ENCODE measurements around the gene IFT52.

IFT52 gene

DNA sequence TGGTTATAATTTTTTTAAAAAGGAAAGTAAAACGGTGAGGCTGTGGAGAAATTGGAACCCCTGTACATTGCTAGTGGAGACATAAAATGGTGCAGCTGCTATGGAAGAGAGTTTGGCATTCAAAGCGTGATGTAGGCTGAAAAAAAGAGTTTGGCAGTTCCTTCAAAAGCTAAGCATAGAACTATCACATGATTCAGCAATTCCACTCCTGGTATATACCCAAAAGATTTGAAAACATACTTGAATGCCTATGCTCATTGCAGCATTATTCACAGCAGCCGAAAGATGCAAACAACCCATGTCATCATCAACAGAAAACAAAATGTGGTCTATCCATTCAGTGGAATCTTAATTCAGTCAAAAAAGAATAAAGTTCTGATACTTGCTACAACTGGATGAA is 36.4 kb upstream of the IFT52 start:
- TF ChIP-seq, protein P1, sequence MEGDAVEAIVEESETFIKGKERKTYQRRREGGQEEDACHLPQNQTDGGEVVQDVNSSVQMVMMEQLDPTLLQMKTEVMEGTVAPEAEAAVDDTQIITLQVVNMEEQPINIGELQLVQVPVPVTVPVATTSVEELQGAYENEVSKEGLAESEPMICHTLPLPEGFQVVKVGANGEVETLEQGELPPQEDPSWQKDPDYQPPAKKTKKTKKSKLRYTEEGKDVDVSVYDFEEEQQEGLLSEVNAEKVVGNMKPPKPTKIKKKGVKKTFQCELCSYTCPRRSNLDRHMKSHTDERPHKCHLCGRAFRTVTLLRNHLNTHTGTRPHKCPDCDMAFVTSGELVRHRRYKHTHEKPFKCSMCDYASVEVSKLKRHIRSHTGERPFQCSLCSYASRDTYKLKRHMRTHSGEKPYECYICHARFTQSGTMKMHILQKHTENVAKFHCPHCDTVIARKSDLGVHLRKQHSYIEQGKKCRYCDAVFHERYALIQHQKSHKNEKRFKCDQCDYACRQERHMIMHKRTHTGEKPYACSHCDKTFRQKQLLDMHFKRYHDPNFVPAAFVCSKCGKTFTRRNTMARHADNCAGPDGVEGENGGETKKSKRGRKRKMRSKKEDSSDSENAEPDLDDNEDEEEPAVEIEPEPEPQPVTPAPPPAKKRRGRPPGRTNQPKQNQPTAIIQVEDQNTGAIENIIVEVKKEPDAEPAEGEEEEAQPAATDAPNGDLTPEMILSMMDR (IDR thresholded peaks at IDR 0.05; ENCODE audit: unreplicated experiment in 3 of 3): no peak
- Mint-ChIP-seq H3K27me3 (ENCODE audit: low read depth) (peaks cover 5% of the 10 kb centered on the region), H3K4me3 (no peak overlapping the region), H3K27ac (no peak overlapping the region), H3K9me3 (no peaks in the 10 kb centered on the region), H3K4me1 (peaks cover 15% of the 10 kb centered on the region), H3K36me3 (ENCODE audit: low read depth) (no peaks in the 10 kb centered on the region)

DNA sequence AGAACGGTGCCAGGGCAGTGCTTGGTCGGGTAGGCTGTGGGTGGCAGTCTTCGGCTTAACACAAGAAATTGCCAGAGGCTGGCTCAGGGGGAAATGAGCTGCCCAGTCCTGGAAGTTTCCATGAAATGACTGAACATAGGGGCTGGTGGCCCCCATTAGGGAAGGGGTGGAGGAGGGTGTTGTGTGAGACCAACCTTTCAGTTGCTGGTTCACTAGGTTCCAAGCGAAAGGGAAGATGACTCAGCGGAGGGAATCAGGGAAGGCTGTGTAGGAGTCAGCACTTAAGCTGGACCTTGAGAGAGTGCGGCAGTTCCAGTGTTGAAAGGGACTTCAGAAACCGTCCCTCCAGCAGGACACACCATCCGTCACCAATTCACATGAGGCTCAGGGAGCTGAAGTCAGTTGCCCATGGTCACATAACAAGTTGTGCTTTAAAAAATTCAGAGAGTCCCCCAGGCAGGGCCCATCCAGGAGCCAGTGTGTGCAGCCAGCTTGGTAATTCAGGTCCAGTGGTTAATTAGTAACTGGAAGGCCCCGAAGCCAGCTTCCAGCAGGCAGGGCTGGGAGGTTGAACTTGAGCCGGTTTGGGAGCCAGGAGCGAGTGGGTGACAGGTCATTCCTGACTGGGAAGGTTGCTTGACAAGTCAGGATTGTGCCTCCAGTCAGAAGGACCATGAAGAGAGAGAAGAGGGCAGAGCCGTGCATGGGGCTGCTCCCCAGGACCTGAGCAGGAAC is 32.2 kb upstream of the IFT52 start, which contains the start of gene SGK2:
TSS of gene SGK2 (plus strand) at position 616 of the 735 bp plus-strand sequence. CDS start 7,469 bp downstream, outside the sequence.
- H3K9me3 Mint-ChIP-seq: no peaks in the 10 kb centered on the region
- H3K27ac Mint-ChIP-seq: peak within 1 kb of the TSS; percentile 96 to 99 (median 98)
- H3K4me3 Mint-ChIP-seq: peak within 1 kb of the TSS; percentile 33 to 69 (median 52)
- TF ChIP-seq, protein P1 (IDR thresholded peaks at IDR 0.05; ENCODE audit: unreplicated experiment in 3 of 3): no peak
- peaks cover 15% of the 10 kb centered on the region for H3K4me1 Mint-ChIP-seq
- no peaks in the 10 kb centered on the region for H3K36me3 Mint-ChIP-seq (ENCODE audit: low read depth)
- H3K27me3 Mint-ChIP-seq (ENCODE audit: low read depth): peaks cover 5% of the 10 kb centered on the region

DNA sequence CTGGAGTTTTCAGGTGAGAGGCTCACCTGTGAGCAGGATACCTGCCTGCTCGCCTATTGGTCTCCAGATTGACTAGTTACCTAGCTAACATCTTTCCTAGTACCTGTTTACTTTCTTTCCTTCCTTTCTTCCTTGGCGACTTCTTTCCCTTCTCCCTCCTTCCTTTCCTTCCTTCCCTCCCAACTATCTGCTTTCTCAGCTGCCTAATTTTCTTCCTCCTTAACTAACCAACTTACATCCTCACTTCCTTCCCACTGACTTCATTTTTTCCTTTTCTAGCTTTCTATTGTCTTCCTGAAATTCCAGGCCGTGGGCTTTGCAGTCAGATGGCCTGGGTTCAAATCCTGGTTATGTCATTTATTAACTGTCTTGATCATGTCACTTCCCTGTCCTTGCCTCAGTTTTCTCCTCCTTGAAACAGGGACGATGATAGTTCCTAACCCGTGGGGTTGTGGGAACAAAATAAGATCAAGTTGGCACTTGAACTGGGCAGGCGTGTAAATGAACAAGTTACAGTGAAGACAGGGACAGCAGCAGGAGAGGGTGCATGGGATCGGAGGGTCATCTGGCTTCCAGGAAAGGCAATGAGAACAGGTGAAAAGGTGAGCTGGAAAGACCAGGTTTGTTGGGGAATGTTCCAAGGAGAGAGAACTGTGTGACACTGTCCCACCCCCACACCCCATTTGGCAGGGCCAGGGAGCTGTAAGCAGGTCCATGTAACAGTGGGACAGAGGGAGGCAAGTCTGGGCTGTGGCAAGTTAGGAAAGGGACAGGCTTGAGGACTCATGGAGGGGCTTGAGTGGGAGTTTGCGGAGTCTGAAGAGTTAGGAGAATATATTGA is 31.4 kb upstream of the IFT52 start:
- Mint-ChIP-seq H3K4me1 (peaks cover 15% of the 10 kb centered on the region), H3K27ac (peak overlapping the region; percentile 96 to 99 (median 98)), H3K9me3 (no peaks in the 10 kb centered on the region), H3K4me3 (peak overlapping the region in 2 of 3 experiments; percentile 48 to 52), H3K36me3 (ENCODE audit: low read depth) (no peaks in the 10 kb centered on the region), H3K27me3 (ENCODE audit: low read depth) (peaks cover 5% of the 10 kb centered on the region)
- TF ChIP-seq, protein P1 (IDR thresholded peaks at IDR 0.05; ENCODE audit: unreplicated experiment in 3 of 3): no peak

DNA sequence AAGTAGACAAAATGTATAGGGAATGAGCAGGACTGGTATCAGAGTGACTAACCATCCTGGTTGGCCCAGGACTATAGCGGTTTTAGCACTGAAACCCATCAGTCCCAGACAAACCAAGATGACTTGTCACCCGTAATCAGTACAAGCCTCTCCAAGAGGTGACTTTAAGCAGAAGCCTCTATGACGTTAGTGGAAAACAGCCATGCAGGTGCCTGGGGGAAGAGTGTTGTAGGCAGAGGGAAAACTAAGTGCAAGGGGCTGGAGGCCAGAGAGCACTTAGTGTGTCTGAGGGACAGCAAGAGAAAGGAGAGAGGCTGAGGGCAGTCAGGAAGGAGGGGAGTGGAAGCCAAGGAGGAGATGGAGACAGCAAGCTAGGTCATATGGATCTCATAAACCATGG is 29.8 kb upstream of the IFT52 start:
- H3K36me3 Mint-ChIP-seq (ENCODE audit: low read depth): no peaks in the 10 kb centered on the region
- peaks cover 5% of the 10 kb centered on the region for H3K27me3 Mint-ChIP-seq (ENCODE audit: low read depth)
- H3K9me3 Mint-ChIP-seq: no peaks in the 10 kb centered on the region
- peaks cover 15% of the 10 kb centered on the region for H3K4me1 Mint-ChIP-seq
- peak overlapping the region in 2 of 3 experiments; percentile 17 to 43 for H3K27ac Mint-ChIP-seq
- TF ChIP-seq, protein P1 (IDR thresholded peaks at IDR 0.05; ENCODE audit: unreplicated experiment in 3 of 3): no peak
- peak overlapping the region in 1 of 3 experiments; percentile 37 for H3K4me3 Mint-ChIP-seq

DNA sequence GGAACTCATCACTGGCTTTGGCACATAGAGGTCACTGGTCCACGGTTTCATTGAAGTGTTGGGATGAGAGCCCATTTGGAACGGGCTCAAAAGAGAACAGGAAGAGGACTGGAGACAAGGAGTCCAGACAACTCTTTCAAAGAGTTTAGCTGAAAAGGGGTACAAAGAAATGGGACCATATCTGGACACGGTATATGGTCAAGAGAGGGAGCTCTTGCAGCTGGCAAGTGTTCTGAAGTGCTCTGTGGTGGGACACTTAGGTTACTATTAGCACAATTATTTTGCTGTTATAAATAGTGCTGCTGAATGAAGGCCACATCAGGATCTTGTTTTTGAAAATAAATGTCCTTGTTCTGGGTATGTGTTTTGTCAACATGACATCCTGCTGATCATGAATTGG is 27.3 kb upstream of the IFT52 start:
- Mint-ChIP-seq H3K27me3 (ENCODE audit: low read depth) (no peaks in the 10 kb centered on the region), H3K9me3 (no peaks in the 10 kb centered on the region), H3K4me1 (peaks cover 4% of the 10 kb centered on the region), H3K36me3 (ENCODE audit: low read depth) (no peaks in the 10 kb centered on the region), H3K27ac (no peak overlapping the region), H3K4me3 (no peak overlapping the region)
- TF ChIP-seq, protein P1 (IDR thresholded peaks at IDR 0.05; ENCODE audit: unreplicated experiment in 3 of 3): no peak
